Breast epithelium (tissue), 3 donors: ENCODE data around the gene MRPL37.

Experiments used
- POLR2A ChIP-seq: fragments of 450-650 bp; IDR thresholded peaks from one replicate; pipeline ENCODE4 v1.6.1; 2016; ENCODE audit warnings: antibody characterized with exemption, mild to moderate bottlenecking, moderate library complexity
- POLR2AphosphoS5 ChIP-seq, 3 donors: sonication (generic); formaldehyde crosslinking; IDR thresholded peaks; one replicate each; pipeline ENCODE4 v1.6.1; 2017; ENCODE audit warnings: antibody characterized with exemption in 3 of 3
- TF ChIP-seq, protein P1 (sequence below), 3 donors: fragments of 450-650 bp; IDR thresholded peaks; one replicate each; pipeline ENCODE4 v1.5.1; 2016 to 2017; ENCODE audit warnings: antibody characterized with exemption in 3 of 3, mild to moderate bottlenecking in 3 of 3, moderate library complexity in 3 of 3

DNA sequence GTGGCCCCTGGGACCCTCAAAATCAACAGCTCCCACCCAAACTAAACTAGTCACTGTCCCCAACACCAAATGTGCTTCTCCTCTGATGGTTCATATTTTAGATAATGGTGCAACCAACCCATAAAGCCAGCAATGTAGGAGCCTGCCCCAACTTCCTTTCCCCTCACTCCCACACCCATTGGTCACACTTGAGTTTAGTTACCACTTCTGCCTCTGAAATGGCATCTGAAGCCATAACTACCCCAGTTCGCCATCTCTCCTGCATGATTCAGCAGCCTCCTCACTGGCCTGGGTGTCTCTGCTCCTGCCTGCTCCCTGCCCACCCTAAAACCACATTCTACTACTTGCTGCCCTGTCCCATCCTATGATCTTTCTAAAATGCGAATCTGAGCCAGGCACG, 43.8 kb upstream of the MRPL37 start:
- TF ChIP-seq, protein P1, sequence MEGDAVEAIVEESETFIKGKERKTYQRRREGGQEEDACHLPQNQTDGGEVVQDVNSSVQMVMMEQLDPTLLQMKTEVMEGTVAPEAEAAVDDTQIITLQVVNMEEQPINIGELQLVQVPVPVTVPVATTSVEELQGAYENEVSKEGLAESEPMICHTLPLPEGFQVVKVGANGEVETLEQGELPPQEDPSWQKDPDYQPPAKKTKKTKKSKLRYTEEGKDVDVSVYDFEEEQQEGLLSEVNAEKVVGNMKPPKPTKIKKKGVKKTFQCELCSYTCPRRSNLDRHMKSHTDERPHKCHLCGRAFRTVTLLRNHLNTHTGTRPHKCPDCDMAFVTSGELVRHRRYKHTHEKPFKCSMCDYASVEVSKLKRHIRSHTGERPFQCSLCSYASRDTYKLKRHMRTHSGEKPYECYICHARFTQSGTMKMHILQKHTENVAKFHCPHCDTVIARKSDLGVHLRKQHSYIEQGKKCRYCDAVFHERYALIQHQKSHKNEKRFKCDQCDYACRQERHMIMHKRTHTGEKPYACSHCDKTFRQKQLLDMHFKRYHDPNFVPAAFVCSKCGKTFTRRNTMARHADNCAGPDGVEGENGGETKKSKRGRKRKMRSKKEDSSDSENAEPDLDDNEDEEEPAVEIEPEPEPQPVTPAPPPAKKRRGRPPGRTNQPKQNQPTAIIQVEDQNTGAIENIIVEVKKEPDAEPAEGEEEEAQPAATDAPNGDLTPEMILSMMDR (IDR thresholded peaks at IDR 0.05): no peak
- no peak for TF ChIP-seq POLR2A
- no peak for TF ChIP-seq POLR2AphosphoS5 (IDR thresholded peaks at IDR 0.05)
